ENCODE data around the gene SPOCK2.

The SPOCK2 gene

DNA sequence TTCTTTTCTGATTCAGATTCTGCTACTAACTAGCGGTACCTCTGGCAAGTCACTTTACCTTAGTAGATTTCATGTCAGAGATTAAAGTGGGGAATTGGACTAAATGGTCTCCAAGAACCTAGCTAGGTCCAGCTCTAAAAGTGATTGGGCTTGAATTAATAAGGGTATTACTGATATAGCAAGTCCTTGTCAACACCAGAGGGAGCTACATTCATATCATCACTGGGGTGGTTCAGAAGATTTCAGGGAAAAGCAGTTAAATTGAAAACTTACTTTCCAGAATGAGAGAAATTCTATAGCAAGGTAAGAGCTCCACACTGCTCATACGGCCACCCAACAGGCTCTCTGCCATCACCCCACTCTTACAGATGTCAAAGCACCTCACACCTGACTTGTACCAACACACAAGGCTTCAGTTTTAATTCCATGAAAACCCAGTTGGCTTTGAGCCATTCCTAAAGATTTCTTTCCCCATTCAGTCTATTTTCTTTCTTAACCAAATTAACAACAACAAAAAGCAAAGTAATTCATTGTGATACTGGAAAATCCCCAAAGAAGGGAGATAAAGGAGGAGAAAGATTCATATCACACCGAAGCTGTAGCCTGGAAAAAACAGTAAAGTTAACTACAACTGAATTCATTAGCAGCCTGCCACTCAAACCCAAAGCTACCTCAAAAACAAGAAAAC lies 38.0 kb upstream of the SPOCK2 start:
- no peaks in the 10 kb centered on the region for H3K36me3 ChIP-seq (replicated peaks; ENCODE audit: low read depth, low read length)
- no peaks in the 10 kb centered on the region for H3K79me2 ChIP-seq (ENCODE audit: low read length)
- no peak overlapping the region for H3K4me3 ChIP-seq (ENCODE audit: low read length)
- TF ChIP-seq, protein P1, sequence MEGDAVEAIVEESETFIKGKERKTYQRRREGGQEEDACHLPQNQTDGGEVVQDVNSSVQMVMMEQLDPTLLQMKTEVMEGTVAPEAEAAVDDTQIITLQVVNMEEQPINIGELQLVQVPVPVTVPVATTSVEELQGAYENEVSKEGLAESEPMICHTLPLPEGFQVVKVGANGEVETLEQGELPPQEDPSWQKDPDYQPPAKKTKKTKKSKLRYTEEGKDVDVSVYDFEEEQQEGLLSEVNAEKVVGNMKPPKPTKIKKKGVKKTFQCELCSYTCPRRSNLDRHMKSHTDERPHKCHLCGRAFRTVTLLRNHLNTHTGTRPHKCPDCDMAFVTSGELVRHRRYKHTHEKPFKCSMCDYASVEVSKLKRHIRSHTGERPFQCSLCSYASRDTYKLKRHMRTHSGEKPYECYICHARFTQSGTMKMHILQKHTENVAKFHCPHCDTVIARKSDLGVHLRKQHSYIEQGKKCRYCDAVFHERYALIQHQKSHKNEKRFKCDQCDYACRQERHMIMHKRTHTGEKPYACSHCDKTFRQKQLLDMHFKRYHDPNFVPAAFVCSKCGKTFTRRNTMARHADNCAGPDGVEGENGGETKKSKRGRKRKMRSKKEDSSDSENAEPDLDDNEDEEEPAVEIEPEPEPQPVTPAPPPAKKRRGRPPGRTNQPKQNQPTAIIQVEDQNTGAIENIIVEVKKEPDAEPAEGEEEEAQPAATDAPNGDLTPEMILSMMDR (IDR thresholded peaks at IDR 0.05; ENCODE audit: low read depth, low read length): peak; percentile 46
- TF ChIP-seq EZH2phosphoT487 (IDR thresholded peaks at IDR 0.05; ENCODE audit: low read depth): no peak
- H3K9me3 ChIP-seq (ENCODE audit: insufficient read depth, low read length): no peaks in the 10 kb centered on the region
- H2AFZ ChIP-seq (ENCODE audit: low read depth, low read length): no peak overlapping the region
- no peaks in the 10 kb centered on the region for H3K27me3 ChIP-seq (ENCODE audit: low read depth, low read length)
- H3K9ac ChIP-seq (ENCODE audit: low read length): no peak overlapping the region
- H4K20me1 ChIP-seq (ENCODE audit: insufficient read depth, low read length): no peaks in the 10 kb centered on the region
- no peaks in the 10 kb centered on the region for H3K4me1 ChIP-seq (ENCODE audit: low read length)
- H3K27ac ChIP-seq (ENCODE audit: low read length): no peak overlapping the region
- H3K4me2 ChIP-seq (ENCODE audit: low read length): no peak overlapping the region

DNA sequence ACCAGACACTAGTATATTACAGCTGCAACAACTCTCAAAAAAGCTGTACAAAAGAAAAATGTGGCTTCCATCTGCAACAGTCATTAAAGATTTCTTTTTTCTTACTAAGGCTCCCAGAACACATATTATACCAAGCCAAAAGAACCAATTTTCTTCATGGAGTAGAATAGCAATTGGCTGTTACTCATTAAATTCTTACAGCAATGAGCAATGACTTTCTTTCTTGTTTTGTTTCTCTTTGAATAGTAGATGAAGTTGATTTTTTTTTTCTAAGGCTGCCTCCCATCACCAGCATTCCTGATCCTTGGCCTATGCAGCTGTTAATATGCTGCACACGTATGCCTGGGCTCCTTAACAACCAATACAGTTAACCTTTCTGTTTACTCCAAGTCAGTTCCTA lies 36.6 kb upstream of the SPOCK2 start:
- no peak overlapping the region for H3K27ac ChIP-seq (ENCODE audit: low read length)
- H4K20me1 ChIP-seq (ENCODE audit: insufficient read depth, low read length): no peaks in the 10 kb centered on the region
- H3K4me2 ChIP-seq (ENCODE audit: low read length): no peak overlapping the region

DNA sequence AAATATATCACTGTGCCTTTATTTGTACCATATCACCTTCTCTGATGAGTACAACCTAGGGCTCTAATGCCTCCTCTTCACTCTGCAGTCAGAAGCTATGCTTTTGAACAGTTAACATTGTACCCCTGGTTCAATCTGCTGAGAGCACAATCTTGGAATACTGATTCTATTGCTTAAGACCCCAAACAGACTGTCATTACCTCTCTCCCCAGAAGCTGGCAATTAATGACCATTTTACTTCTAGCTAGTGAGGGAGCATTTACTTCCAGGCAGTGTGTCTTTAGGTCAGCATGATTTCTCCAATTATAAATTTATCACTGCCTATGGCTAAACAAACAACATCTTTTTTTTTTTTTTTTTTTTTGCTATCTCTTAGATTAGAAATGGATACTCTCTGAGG lies 36.0 kb upstream of the SPOCK2 start:
- Histone ChIP-seq H3K79me2 (ENCODE audit: low read length) (no peaks in the 10 kb centered on the region), H3K4me1 (ENCODE audit: low read length) (no peaks in the 10 kb centered on the region), H4K20me1 (ENCODE audit: insufficient read depth, low read length) (no peaks in the 10 kb centered on the region), H2AFZ (ENCODE audit: low read depth, low read length) (no peak overlapping the region), H3K36me3 (replicated peaks; ENCODE audit: low read depth, low read length) (no peaks in the 10 kb centered on the region), H3K9ac (ENCODE audit: low read length) (no peak overlapping the region), H3K4me3 (ENCODE audit: low read length) (no peak overlapping the region), H3K9me3 (ENCODE audit: insufficient read depth, low read length) (no peaks in the 10 kb centered on the region), H3K27me3 (ENCODE audit: low read depth, low read length) (no peaks in the 10 kb centered on the region), H3K27ac (ENCODE audit: low read length) (no peak overlapping the region), H3K4me2 (ENCODE audit: low read length) (no peak overlapping the region)
- TF ChIP-seq, protein P1 (IDR thresholded peaks at IDR 0.05; ENCODE audit: low read depth, low read length): no peak
- no peak for TF ChIP-seq EZH2phosphoT487 (IDR thresholded peaks at IDR 0.05; ENCODE audit: low read depth)

More for the DNA sequence above, 36.6 kb upstream of the SPOCK2 start:
- Histone ChIP-seq H3K9me3 (ENCODE audit: insufficient read depth, low read length) (no peaks in the 10 kb centered on the region), H3K27me3 (ENCODE audit: low read depth, low read length) (no peaks in the 10 kb centered on the region), H2AFZ (ENCODE audit: low read depth, low read length) (no peak overlapping the region), H3K36me3 (replicated peaks; ENCODE audit: low read depth, low read length) (no peaks in the 10 kb centered on the region), H3K4me1 (ENCODE audit: low read length) (no peaks in the 10 kb centered on the region), H3K79me2 (ENCODE audit: low read length) (no peaks in the 10 kb centered on the region), H3K9ac (ENCODE audit: low read length) (no peak overlapping the region), H3K4me3 (ENCODE audit: low read length) (no peak overlapping the region)
- TF ChIP-seq EZH2phosphoT487 (IDR thresholded peaks at IDR 0.05; ENCODE audit: low read depth): no peak
- TF ChIP-seq, protein P1 (IDR thresholded peaks at IDR 0.05; ENCODE audit: low read depth, low read length): no peak

DNA sequence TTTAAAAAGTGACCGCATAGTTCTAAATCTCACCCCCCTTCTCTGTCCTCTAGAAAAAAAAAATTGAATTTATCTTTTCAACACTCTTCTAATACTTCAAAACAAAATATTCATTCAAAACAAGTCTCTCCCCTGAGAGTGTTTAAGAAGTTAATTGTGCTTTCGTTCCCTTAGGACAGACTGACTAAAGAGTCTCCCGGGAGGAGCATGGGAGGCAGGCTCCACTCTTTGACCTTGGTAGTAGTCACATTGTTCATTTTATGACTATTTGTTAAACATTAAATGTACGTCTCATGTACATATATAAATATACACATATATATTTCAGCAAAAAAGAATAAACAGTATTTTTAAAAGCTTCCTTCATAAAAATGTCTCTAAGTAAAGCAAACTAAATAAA lies 35.3 kb upstream of the SPOCK2 start:
- no peak overlapping the region for H3K4me2 ChIP-seq (ENCODE audit: low read length)
- no peaks in the 10 kb centered on the region for H4K20me1 ChIP-seq (ENCODE audit: insufficient read depth, low read length)
- H3K27ac ChIP-seq (ENCODE audit: low read length): no peak overlapping the region
- no peaks in the 10 kb centered on the region for H3K27me3 ChIP-seq (ENCODE audit: low read depth, low read length)
- H3K79me2 ChIP-seq (ENCODE audit: low read length): no peaks in the 10 kb centered on the region
- no peaks in the 10 kb centered on the region for H3K36me3 ChIP-seq (replicated peaks; ENCODE audit: low read depth, low read length)
- no peaks in the 10 kb centered on the region for H3K4me1 ChIP-seq (ENCODE audit: low read length)
- TF ChIP-seq, protein P1 (IDR thresholded peaks at IDR 0.05; ENCODE audit: low read depth, low read length): no peak
- TF ChIP-seq EZH2phosphoT487 (IDR thresholded peaks at IDR 0.05; ENCODE audit: low read depth): no peak
- no peaks in the 10 kb centered on the region for H3K9me3 ChIP-seq (ENCODE audit: insufficient read depth, low read length)
- H3K4me3 ChIP-seq (ENCODE audit: low read length): no peak overlapping the region
- no peak overlapping the region for H2AFZ ChIP-seq (ENCODE audit: low read depth, low read length)
- no peak overlapping the region for H3K9ac ChIP-seq (ENCODE audit: low read length)

All from OCI-LY3 (cell line).